HG02870 (cell line): ENCODE measurements around the gene DOK7.
"Not testable (repeated sequence)": the region's sequence is repeated elsewhere in the genome, so short reads cannot be mapped to it uniquely, and the experiment has no call there.

ENCODE experiments used
- ATAC-seq: cut with Tn5 transposase; IDR thresholded peaks from one replicate; pipeline ENCODE4 v1.9.1; 2021; ENCODE audit warnings: mild to moderate bottlenecking, moderate library complexity; ENCODE audit not compliant: unreplicated experiment

The DOK7 gene

DNA sequence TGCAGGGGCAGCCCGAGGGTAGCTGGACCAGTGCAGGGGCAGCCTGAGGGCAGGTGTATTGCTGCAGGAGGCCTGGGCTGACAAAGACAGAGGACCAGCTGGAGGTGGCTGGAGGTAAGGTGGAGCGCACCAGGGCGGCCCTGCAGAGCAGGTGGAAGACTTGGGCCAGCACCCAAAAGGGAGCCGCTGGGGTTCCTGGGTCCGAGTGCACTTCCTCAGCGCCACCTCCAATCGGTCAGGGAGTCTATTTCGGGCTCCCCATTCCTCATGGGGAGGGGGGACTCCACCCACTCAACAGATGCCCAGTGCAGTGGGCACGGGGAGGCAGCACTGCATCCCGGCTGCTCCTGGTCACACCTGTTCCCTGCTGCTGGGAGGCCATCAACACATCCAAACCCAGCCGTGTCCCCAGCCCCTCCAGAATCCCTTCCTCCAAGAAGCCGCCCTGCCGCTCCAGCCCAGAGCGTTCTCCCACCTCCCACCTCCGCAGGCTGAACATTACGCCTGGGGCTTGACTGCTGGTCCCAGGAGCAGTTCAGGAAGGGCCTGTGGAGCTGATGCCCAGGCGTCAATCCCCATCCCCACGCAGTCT, 67.7 kb downstream of the DOK7 start:
- no peak for ATAC-seq

DNA sequence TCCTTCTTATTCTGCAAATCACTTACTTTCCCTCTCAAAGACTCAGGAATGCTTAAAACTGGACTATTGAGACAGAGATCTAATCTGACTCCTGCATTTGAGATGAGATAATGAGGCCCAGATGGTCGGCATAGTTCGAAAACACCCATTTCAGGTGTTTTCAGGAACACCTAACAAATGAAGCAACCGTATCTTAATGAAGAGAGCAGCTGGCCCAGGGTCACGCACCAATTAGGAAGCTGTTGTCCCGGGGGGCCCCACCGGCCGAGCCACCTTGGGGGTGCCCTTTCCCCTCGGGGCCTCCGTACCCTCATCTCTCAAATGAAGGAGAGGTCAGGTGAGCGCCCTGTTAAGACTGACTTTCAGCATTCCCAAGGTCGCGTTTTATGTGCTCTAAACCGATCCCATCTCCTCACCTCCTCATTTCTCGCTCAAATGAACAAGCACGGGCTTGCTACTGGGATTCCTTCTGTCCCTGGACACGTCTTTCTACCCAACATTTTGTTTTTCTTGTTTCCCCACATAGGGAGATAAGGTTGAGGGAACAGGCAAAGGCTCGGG, 68.3 kb downstream of the DOK7 start:
- ATAC-seq, result no peak

DNA sequence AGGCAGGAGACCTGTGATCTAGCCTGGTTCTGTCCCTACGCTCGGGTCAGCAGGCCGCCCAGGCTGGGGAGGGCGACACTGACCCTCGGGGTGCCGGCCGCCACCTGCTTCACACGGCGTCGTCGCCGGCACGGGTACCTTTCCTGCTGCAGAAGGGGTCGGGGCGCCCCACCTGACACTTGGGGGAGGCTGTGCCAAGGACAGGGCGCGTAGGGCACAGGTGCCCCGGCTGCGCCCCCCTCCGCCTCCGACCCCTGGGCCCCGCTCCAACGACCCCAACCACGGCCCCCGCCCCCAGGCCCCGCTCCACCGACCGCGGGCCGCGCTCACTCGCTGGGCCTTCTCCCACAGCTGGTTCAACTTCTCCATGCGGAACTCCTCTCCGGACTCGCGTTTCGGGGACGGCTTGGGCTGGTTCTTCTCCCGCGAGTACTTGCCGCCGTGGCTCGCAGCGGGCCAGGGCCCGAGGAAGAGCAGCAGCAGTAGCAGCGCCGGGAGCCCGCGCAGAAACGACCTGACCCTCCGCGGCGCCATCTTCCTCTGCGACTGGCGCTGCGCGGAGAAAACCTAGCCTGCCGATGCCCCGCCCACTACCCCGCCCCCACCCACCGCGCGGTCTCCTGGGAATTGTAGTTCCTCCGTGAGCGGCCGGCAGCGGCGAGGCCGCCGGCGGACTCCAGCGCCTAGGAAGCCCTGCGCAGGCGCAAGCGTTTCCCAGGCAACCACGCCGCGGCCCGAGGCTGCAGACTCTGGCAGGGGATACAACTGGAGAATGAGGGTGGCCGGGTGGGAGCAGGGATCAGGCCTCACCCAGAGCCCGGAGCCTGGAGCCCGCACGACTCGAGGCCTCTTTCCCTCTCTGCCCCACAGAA, 69.0 kb downstream of the DOK7 start, which contains the start of gene LRPAP1:
Gene LRPAP1, minus strand, starts transcription at position 544 of the 872 bp plus-strand sequence. Its CDS starts 10 bp downstream, at position 534.
- ATAC-seq, result peak; percentile 83

DNA sequence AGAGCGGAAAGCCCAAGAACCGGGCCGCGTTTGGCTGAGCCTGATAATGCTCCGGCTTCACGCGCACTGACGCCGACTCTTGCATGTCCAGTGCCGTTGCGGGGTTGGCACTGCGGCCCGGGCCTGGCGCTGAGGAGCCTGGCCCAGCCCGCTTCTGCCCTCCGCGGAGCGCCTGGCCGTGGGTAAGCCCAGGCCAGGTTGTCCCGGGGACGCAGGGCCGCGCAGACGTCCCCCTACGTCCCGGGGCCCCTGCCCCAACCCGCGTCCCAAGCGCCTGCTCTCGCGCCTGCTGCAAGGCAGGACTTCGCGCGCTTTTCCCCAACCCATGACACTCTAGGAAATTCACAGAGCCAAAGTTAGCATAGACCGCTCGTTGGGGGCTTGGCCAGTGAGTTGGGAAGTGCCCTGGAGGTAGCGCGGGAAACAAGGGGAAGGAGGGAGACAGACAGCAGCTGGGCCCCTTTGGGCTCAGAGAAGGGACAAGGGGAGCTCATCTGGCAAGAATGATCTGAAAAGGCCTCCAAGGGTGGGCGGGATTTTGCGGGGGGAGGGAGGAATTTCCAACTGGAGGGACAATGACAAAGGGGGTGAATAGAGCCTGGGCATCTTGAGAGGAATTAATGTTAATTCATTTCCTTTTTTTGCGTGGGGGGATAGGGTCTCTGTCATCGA, 69.8 kb downstream of the DOK7 start:
- ATAC-seq, result no peak

DNA sequence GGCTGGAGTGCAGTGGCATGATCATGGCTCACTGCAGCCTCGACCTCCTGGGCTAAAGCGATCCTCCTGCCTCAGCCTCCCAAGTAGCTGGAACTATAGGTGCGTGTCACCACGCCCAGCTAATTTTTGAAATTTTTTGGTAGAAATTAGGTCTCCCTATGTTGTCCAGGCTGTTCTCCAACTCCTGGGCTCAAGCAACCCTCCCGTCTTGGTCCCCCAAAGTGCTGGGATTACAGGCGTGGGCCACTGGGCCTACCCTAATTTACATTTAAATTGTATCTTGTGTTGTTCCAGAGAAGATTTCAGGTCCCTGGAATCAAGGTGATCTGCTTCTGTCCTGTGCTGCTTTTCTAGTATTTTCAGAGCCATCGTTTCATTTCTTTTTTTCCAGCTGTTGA, 70.3 kb downstream of the DOK7 start:
- ATAC-seq, result no peak

DNA sequence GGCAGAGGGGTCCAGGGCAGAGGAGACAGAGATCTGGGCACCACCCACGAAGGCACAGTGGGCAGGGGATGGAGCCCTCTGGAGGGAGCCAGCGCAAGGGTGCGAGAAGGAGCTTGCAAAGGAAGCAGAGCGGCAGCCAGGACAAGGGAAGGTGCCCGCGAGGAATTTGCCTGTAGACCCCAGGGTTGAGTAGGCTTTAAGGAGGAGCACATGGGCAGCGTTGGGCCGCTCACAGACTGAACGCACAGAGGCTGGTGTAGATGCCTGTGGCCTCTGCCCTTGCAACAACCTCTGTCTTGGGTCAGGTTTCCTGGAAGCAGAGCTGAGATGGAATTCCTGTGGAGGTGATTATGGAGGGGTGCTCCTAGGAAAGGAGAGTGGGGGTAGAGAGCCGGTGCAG, 72.7 kb downstream of the DOK7 start:
- not testable (repeated sequence) for ATAC-seq

DNA sequence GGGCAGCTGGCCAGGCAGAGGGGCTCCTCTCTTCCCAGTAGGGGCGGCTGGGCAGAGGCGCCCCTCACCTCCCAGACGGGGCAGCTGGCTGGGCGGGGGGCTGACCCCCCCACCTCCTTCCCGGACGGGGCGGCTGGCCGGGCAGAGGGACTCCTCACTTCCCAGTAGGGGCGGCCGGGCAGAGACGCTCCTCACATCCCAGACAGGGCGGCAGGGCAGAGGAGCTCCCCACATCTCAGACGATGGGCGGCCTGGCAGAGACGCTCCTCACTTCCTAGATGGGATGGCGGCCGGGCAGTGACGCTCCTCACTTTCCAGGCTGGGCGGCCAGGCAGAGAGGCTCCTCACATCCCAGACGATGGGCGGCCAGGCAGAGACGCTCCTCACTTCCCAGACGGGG, 75.8 kb downstream of the DOK7 start:
- ATAC-seq, result not testable (repeated sequence)

DNA sequence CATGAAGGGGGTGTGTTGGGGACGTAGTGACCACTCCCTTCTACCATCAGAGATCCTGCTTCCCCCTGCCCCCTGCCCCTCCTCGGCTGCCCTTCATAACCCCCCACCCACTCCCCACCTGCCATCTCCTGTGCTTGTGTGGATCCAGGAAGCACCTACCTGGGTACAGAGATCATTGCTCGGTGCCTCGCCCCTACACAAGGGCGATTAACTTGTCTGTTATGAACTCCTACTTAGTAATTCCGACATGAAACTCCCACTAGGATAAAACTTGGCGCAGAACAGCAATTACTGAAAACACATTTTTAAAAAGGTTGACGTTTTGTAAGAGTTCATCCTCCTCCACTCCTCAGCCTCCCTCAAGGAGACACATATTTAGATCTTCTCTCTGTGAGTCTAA, 80.3 kb downstream of the DOK7 start:
- not testable (repeated sequence) for ATAC-seq
